Measurements from ENCODE around the gene MYH1.

GRCh38 chr17:10499950-10500349 lies 18.4 kb downstream of the MYH1 start:
- TF ChIP-seq, protein P1, sequence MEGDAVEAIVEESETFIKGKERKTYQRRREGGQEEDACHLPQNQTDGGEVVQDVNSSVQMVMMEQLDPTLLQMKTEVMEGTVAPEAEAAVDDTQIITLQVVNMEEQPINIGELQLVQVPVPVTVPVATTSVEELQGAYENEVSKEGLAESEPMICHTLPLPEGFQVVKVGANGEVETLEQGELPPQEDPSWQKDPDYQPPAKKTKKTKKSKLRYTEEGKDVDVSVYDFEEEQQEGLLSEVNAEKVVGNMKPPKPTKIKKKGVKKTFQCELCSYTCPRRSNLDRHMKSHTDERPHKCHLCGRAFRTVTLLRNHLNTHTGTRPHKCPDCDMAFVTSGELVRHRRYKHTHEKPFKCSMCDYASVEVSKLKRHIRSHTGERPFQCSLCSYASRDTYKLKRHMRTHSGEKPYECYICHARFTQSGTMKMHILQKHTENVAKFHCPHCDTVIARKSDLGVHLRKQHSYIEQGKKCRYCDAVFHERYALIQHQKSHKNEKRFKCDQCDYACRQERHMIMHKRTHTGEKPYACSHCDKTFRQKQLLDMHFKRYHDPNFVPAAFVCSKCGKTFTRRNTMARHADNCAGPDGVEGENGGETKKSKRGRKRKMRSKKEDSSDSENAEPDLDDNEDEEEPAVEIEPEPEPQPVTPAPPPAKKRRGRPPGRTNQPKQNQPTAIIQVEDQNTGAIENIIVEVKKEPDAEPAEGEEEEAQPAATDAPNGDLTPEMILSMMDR (CRISPR knock-in tag; IDR thresholded peaks at IDR 0.05) = no peak
- no peak for TF ChIP-seq NFRKB (IDR thresholded peaks at IDR 0.05)
- no peak for TF ChIP-seq SOX6 (IDR thresholded peaks at IDR 0.05)
- no peak for TF ChIP-seq SOX6 (CRISPR knock-in tag; IDR thresholded peaks at IDR 0.05)
- TF ChIP-seq ZNF552 (CRISPR knock-in tag; IDR thresholded peaks at IDR 0.05; ENCODE audit: borderline replicate concordance) = no peak
- no peak for TF ChIP-seq SALL1 (CRISPR knock-in tag; IDR thresholded peaks at IDR 0.05)
- TF ChIP-seq, protein P2, sequence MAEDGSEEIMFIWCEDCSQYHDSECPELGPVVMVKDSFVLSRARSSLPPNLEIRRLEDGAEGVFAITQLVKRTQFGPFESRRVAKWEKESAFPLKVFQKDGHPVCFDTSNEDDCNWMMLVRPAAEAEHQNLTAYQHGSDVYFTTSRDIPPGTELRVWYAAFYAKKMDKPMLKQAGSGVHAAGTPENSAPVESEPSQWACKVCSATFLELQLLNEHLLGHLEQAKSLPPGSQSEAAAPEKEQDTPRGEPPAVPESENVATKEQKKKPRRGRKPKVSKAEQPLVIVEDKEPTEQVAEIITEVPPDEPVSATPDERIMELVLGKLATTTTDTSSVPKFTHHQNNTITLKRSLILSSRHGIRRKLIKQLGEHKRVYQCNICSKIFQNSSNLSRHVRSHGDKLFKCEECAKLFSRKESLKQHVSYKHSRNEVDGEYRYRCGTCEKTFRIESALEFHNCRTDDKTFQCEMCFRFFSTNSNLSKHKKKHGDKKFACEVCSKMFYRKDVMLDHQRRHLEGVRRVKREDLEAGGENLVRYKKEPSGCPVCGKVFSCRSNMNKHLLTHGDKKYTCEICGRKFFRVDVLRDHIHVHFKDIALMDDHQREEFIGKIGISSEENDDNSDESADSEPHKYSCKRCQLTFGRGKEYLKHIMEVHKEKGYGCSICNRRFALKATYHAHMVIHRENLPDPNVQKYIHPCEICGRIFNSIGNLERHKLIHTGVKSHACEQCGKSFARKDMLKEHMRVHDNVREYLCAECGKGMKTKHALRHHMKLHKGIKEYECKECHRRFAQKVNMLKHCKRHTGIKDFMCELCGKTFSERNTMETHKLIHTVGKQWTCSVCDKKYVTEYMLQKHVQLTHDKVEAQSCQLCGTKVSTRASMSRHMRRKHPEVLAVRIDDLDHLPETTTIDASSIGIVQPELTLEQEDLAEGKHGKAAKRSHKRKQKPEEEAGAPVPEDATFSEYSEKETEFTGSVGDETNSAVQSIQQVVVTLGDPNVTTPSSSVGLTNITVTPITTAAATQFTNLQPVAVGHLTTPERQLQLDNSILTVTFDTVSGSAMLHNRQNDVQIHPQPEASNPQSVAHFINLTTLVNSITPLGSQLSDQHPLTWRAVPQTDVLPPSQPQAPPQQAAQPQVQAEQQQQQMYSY (CRISPR knock-in tag; IDR thresholded peaks at IDR 0.05) = no peak
- no peak for TF ChIP-seq HINFP (CRISPR knock-in tag; IDR thresholded peaks at IDR 0.05; ENCODE audit: low read depth)
- TF ChIP-seq RFX5 (IDR thresholded peaks at IDR 0.05; ENCODE audit: low read depth, low read length) = no peak
- TF ChIP-seq BHLHE40 (IDR thresholded peaks at IDR 0.05; ENCODE audit: low read length) = no peak
- no peak for TF ChIP-seq ZNF326 (CRISPR knock-in tag; IDR thresholded peaks at IDR 0.05; ENCODE audit: borderline replicate concordance)
- TF ChIP-seq NCOA1 (CRISPR knock-in tag; IDR thresholded peaks at IDR 0.05) = no peak
- TF ChIP-seq ZNF251 (CRISPR knock-in tag; IDR thresholded peaks at IDR 0.05) = no peak
